ENCODE results near the gene MROH9. TPM values are rescaled to one million over a fixed set of nuclear protein-coding genes. Genes with fewer than 3 reads are reported as not detected.

MROH9 gene
- total and polyA plus RNA-seq, 2 experiments from 2014 or later = 0.15 to 0.23 TPM

DNA sequence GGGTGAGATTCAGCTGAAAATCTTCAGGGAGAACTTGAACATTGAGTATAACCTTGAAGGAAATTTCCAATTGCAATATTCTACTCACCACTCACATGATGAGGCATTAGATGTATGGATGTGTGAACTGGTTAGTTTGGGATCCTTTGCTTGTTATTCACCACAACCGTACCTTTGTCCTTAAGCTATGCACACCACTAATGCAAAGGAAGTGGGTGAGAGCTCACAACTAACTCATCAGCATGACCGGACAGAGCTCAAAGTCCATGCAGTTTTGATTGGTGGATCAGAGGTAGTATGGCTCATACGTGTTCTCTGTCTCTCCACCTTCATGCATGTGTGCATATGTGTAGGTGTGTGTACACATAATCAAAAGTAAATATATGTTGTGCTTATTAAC lies 43.5 kb upstream of the MROH9 start:
- no peaks in the 10 kb centered on the region for H3K79me2 ChIP-seq
- H3K4me3 ChIP-seq = no peak overlapping the region
- WGBS (ENCODE audit: low lambda C conversion rate, missing lambda C conversion rate) = 90% methylated on average over 3 of the region's 3 CpGs
- H2AFZ ChIP-seq = no peak overlapping the region
- no peaks in the 10 kb centered on the region for H3K9me2 ChIP-seq (replicated peaks; ENCODE audit: insufficient read depth)
- H4K20me1 ChIP-seq (ENCODE audit: insufficient read depth, poor library complexity, severe bottlenecking) = no peaks in the 10 kb centered on the region
- H3K36me3 ChIP-seq (replicated peaks; ENCODE audit: insufficient read depth, low read depth) = no peaks in the 10 kb centered on the region
- no peaks in the 10 kb centered on the region for H3K27me3 ChIP-seq
- H3K27ac ChIP-seq = no peak overlapping the region
- no peak for DNase-seq (ENCODE audit: low spot score)
- H3K4me2 ChIP-seq = no peak overlapping the region
- no peaks in the 10 kb centered on the region for H3K9me3 ChIP-seq (ENCODE audit: low read depth)
- peaks cover 5% of the 10 kb centered on the region for H3K4me1 ChIP-seq (ENCODE audit: insufficient read depth)
- no peak for TF ChIP-seq CTCF (IDR thresholded peaks at IDR 0.05; ENCODE audit: poor library complexity)
- no peak for TF ChIP-seq EZH2 (IDR thresholded peaks at IDR 0.05; ENCODE audit: borderline replicate concordance)
- no peak for TF ChIP-seq EZH2phosphoT487 (IDR thresholded peaks at IDR 0.05; ENCODE audit: low read depth, severe bottlenecking, unreplicated experiment)

GRCh38 chr1:170893655-170894297 lies 41.6 kb upstream of the MROH9 start:
- Histone ChIP-seq H2AFZ (no peak overlapping the region), H3K79me2 (no peaks in the 10 kb centered on the region), H3K9me2 (replicated peaks; ENCODE audit: insufficient read depth) (no peaks in the 10 kb centered on the region), H3K9me3 (ENCODE audit: low read depth) (no peaks in the 10 kb centered on the region), H3K36me3 (replicated peaks; ENCODE audit: insufficient read depth, low read depth) (no peaks in the 10 kb centered on the region), H3K4me1 (ENCODE audit: insufficient read depth) (no peaks in the 10 kb centered on the region), H3K4me2 (peak overlapping the region; percentile 3), H3K27ac (no peak overlapping the region), H3K4me3 (no peak overlapping the region), H4K20me1 (ENCODE audit: insufficient read depth, poor library complexity, severe bottlenecking) (no peaks in the 10 kb centered on the region), H3K27me3 (no peaks in the 10 kb centered on the region)
- WGBS (ENCODE audit: low lambda C conversion rate, missing lambda C conversion rate) = 61% methylated on average over 2 of the region's 2 CpGs
- TF ChIP-seq EZH2phosphoT487 (IDR thresholded peaks at IDR 0.05; ENCODE audit: low read depth, severe bottlenecking, unreplicated experiment) = no peak
- no peak for DNase-seq (ENCODE audit: low spot score)

- Histone ChIP-seq H3K27me3 (no peaks in the 10 kb centered on the region), H2AFZ (no peak overlapping the region), H3K79me2 (no peaks in the 10 kb centered on the region), H3K27ac (no peak overlapping the region), H3K9me3 (ENCODE audit: low read depth) (no peaks in the 10 kb centered on the region), H3K9me2 (replicated peaks; ENCODE audit: insufficient read depth) (no peaks in the 10 kb centered on the region), H4K20me1 (ENCODE audit: insufficient read depth, poor library complexity, severe bottlenecking) (no peaks in the 10 kb centered on the region), H3K4me2 (no peak overlapping the region), H3K4me1 (ENCODE audit: insufficient read depth) (no peaks in the 10 kb centered on the region), H3K36me3 (replicated peaks; ENCODE audit: insufficient read depth, low read depth) (no peaks in the 10 kb centered on the region), H3K4me3 (no peak overlapping the region)
- no peak for DNase-seq (ENCODE audit: low spot score)
- WGBS (ENCODE audit: low lambda C conversion rate, missing lambda C conversion rate) = 83% methylated on average over 1 of the region's 1 CpG
- TF ChIP-seq EZH2 (IDR thresholded peaks at IDR 0.05; ENCODE audit: borderline replicate concordance) (no peak), CTCF (IDR thresholded peaks at IDR 0.05; ENCODE audit: poor library complexity) (no peak), EZH2phosphoT487 (IDR thresholded peaks at IDR 0.05; ENCODE audit: low read depth, severe bottlenecking, unreplicated experiment) (no peak)
Observed at GRCh38 chr1:170903961-170904360, 31.4 kb upstream of the MROH9 start.

DNA sequence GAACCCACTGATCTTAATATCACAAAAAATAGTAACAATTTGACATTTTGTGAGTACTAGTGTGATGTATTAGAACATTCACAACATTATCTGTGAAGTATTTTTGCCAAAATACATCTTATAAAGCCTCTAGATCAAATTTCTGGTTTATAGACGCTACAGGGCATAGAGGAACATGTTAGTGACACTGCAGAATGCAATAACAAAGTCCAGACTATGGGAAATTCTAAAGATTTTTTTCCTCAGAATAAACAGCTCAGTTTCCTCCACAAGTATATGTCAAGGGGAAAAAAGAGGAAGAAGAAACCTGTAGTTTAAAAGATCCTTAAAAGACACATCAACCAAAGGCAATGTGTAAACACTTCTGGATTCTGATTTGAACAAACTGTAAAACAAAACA lies 26.4 kb upstream of the MROH9 start:
- Histone ChIP-seq H3K36me3 (replicated peaks; ENCODE audit: insufficient read depth, low read depth) (no peaks in the 10 kb centered on the region), H3K4me1 (ENCODE audit: insufficient read depth) (no peaks in the 10 kb centered on the region), H3K79me2 (no peaks in the 10 kb centered on the region), H3K9me2 (replicated peaks; ENCODE audit: insufficient read depth) (no peaks in the 10 kb centered on the region), H3K4me2 (no peak overlapping the region), H3K27ac (no peak overlapping the region), H3K4me3 (no peak overlapping the region), H2AFZ (no peak overlapping the region), H4K20me1 (ENCODE audit: insufficient read depth, poor library complexity, severe bottlenecking) (no peaks in the 10 kb centered on the region), H3K9me3 (ENCODE audit: low read depth) (no peaks in the 10 kb centered on the region), H3K27me3 (no peaks in the 10 kb centered on the region)
- WGBS (ENCODE audit: low lambda C conversion rate, missing lambda C conversion rate) = 77% methylated on average over 1 of the region's 1 CpG
- no peak for DNase-seq (ENCODE audit: low spot score)
- TF ChIP-seq EZH2phosphoT487 (IDR thresholded peaks at IDR 0.05; ENCODE audit: low read depth, severe bottlenecking, unreplicated experiment) = no peak
- TF ChIP-seq EZH2 (IDR thresholded peaks at IDR 0.05; ENCODE audit: borderline replicate concordance) = no peak
- no peak for TF ChIP-seq CTCF (IDR thresholded peaks at IDR 0.05; ENCODE audit: poor library complexity)
